ENCODE measurements around the gene VPS11. TPM values are rescaled to one million over a fixed set of nuclear protein-coding genes. Genes with fewer than 3 reads are reported as not detected.
"Not testable (repeated sequence)": the region's sequence is repeated elsewhere in the genome, so short reads cannot be mapped to it uniquely, and the experiment has no call there.

The VPS11 gene
- polyA plus RNA-seq, 4 donors, result 26.0 to 56.4 (median 40.9) TPM

GRCh38 chr11:119054418-119054817 is 13.2 kb upstream of the VPS11 start:
- peaks cover 7 to 59% (median 21%) of the 10 kb centered on the region in 3 donors for H3K36me3 ChIP-seq (ENCODE audit: control insufficient read depth in 3 of 3, insufficient read depth in 2 of 3, low read depth in 1 of 3, low read length in 3 of 3)
- H3K4me3 ChIP-seq (ENCODE audit: low read depth in 1 of 3, low read length in 3 of 3), result no peak overlapping the region
- no peaks in the 10 kb centered on the region for H3K27me3 ChIP-seq (ENCODE audit: control insufficient read depth in 3 of 3, insufficient read depth in 3 of 3, low read length in 3 of 3)
- peaks cover 0 to 8% (median 2%) of the 10 kb centered on the region in 3 donors for H3K4me1 ChIP-seq (ENCODE audit: control insufficient read depth in 3 of 3, insufficient read depth in 2 of 3, low read depth in 1 of 3, low read length in 2 of 3)
- DNase-seq (no peak), FAIRE-seq (no peak)
- no peaks in the 10 kb centered on the region for H3K9me3 ChIP-seq (ENCODE audit: control insufficient read depth in 2 of 2, insufficient read depth in 1 of 2, low read depth in 1 of 2, low read length in 1 of 2)
- WGBS, 3 donors, result 95 to 98% (median 96%) methylated on average over 10 of the region's 10 CpGs
- no peak overlapping the region for H3K27ac ChIP-seq (ENCODE audit: low read depth in 1 of 3, low read length in 2 of 3)

DNA sequence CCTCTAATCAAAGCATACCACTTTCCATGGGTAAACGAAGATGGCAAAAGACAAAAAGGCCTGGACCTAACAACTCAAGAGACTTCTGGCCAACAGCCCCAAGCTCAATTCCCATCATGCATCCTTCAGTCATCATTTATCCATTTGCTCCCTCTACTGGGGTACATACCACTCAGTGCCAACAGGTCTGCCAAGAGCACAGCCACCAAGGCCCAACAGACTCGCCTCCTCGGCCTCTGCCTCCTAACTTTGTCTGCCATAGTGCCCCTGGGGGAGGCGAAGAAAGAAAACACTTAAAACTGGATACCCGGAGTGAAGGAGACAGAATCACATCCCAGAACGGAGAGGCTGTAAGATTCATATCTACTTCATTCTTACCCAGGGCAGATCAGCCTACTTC is 11.7 kb upstream of the VPS11 start:
- H3K4me3 ChIP-seq (ENCODE audit: low read depth in 1 of 3, low read length in 3 of 3), result peak overlapping the region; percentile 81 to 96 (median 93)
- H3K36me3 ChIP-seq (ENCODE audit: control insufficient read depth in 3 of 3, insufficient read depth in 2 of 3, low read depth in 1 of 3, low read length in 3 of 3), result peaks cover 7 to 46% (median 21%) of the 10 kb centered on the region in 3 donors
- H3K4me1 ChIP-seq (ENCODE audit: control insufficient read depth in 3 of 3, insufficient read depth in 2 of 3, low read depth in 1 of 3, low read length in 2 of 3), result peaks cover 0 to 8% (median 2%) of the 10 kb centered on the region in 3 donors
- H3K27ac ChIP-seq (ENCODE audit: low read depth in 1 of 3, low read length in 2 of 3), result peak overlapping the region in 2 of 3 donors; percentile 89 to 95
- FAIRE-seq (no peak), DNase-seq (no peak)
- H3K9me3 ChIP-seq (ENCODE audit: control insufficient read depth in 2 of 2, insufficient read depth in 1 of 2, low read depth in 1 of 2, low read length in 1 of 2), result no peaks in the 10 kb centered on the region
- WGBS, 3 donors, result 34 to 45% (median 44%) methylated on average over 6 of the region's 6 CpGs
- H3K27me3 ChIP-seq (ENCODE audit: control insufficient read depth in 3 of 3, insufficient read depth in 3 of 3, low read length in 3 of 3), result no peaks in the 10 kb centered on the region

GRCh38 chr11:119056421-119056999 is 11.1 kb upstream of the VPS11 start:
- DNase-seq, result peak; percentile 63 to 66
- Histone ChIP-seq H3K27me3 (ENCODE audit: control insufficient read depth in 3 of 3, insufficient read depth in 3 of 3, low read length in 3 of 3) (no peaks in the 10 kb centered on the region), H3K4me3 (ENCODE audit: low read depth in 1 of 3, low read length in 3 of 3) (peak overlapping the region; percentile 81 to 96 (median 93)), H3K4me1 (ENCODE audit: control insufficient read depth in 3 of 3, insufficient read depth in 2 of 3, low read depth in 1 of 3, low read length in 2 of 3) (peaks cover 0 to 8% (median 2%) of the 10 kb centered on the region in 3 donors), H3K9me3 (ENCODE audit: control insufficient read depth in 2 of 2, insufficient read depth in 1 of 2, low read depth in 1 of 2, low read length in 1 of 2) (no peaks in the 10 kb centered on the region), H3K36me3 (ENCODE audit: control insufficient read depth in 3 of 3, insufficient read depth in 2 of 3, low read depth in 1 of 3, low read length in 3 of 3) (peaks cover 7 to 40% (median 18%) of the 10 kb centered on the region in 3 donors), H3K27ac (ENCODE audit: low read depth in 1 of 3, low read length in 2 of 3) (peak overlapping the region; percentile 89 to 95 (median 89))
- 0 to 1% (median 1%) methylated on average over 28 to 48 of the region's 48 CpGs for WGBS, 3 donors
- no peak for FAIRE-seq

DNA sequence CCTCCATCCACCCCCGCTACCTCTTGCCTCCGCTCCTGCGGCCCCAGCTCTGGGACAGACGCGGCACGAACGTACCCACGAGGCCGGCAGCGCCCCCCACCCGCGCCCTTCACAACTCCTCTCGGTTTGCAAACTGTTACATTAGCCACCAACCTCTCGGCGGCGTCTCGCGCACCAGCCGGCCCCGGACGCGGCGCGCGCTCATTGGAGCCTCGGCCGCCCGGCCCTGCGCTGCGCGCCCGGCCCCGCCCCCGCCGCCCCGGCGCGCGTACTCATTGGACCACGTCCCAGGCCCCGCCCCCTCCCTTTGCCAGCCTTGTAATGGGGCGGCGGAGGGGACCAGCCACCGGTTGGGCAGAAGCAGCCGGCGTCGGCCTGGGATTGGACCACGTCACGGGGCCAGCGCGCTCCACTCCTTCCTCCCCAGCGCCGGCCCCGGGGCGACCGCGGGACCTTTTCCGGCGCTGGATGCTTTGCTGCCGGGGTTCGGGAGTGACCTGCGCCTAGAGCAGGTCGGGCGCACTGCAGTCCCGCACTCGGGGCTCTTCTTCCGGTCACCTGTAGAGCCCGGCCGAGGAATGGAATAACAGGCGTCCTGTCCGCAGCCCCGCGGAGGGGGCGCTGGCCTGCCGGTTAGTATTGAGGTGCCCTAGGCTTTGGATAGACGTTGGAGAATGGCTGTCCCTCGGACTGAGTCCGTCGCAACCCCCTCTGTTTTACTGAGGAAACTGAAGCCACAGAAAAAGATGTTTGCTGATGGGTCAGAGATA is 10.4 kb upstream of the VPS11 start, which contains the start of gene HYOU1:
TSS of gene HYOU1 (minus strand) at position 206 of the 770 bp plus-strand sequence. CDS start 1,045 bp downstream, outside the sequence.
- Histone ChIP-seq H3K27ac (ENCODE audit: low read depth in 1 of 3, low read length in 2 of 3) (peak within 1 kb of the TSS; percentile 89 to 97 (median 91)), H3K36me3 (ENCODE audit: control insufficient read depth in 3 of 3, insufficient read depth in 2 of 3, low read depth in 1 of 3, low read length in 3 of 3) (peaks cover 6 to 33% (median 16%) of the 10 kb centered on the region in 3 donors), H3K4me1 (ENCODE audit: control insufficient read depth in 3 of 3, insufficient read depth in 2 of 3, low read depth in 1 of 3, low read length in 2 of 3) (peaks cover 0 to 8% (median 2%) of the 10 kb centered on the region in 3 donors), H3K4me3 (ENCODE audit: low read depth in 1 of 3, low read length in 3 of 3) (peak within 1 kb of the TSS; percentile 91 to 96 (median 93)), H3K27me3 (ENCODE audit: control insufficient read depth in 3 of 3, insufficient read depth in 3 of 3, low read length in 3 of 3) (no peaks in the 10 kb centered on the region), H3K9me3 (ENCODE audit: control insufficient read depth in 2 of 2, insufficient read depth in 1 of 2, low read depth in 1 of 2, low read length in 1 of 2) (no peaks in the 10 kb centered on the region)
- FAIRE-seq (no peak), DNase-seq (peak; percentile 98 to 99)
- 0 to 1% (median 0%) methylated on average over 41 to 79 of the region's 79 CpGs for WGBS, 3 donors

- not testable (repeated sequence) for H3K4me1 ChIP-seq (ENCODE audit: control insufficient read depth in 3 of 3, insufficient read depth in 2 of 3, low read depth in 1 of 3, low read length in 2 of 3); H3K9me3 ChIP-seq (ENCODE audit: control insufficient read depth in 2 of 2, insufficient read depth in 1 of 2, low read depth in 1 of 2, low read length in 1 of 2); H3K4me3 ChIP-seq (ENCODE audit: low read depth in 1 of 3, low read length in 3 of 3); H3K27ac ChIP-seq (ENCODE audit: low read depth in 1 of 3, low read length in 2 of 3); H3K27me3 ChIP-seq (ENCODE audit: control insufficient read depth in 3 of 3, insufficient read depth in 3 of 3, low read length in 3 of 3); DNase-seq; FAIRE-seq
- 88 to 92% (median 92%) methylated on average over 16 to 31 of the region's 35 CpGs for WGBS, 3 donors
- H3K36me3 ChIP-seq (ENCODE audit: control insufficient read depth in 3 of 3, insufficient read depth in 2 of 3, low read depth in 1 of 3, low read length in 3 of 3), result peaks cover 2 to 19% (median 8%) of the 10 kb centered on the region in 3 donors
Measured at GRCh38 chr11:119059128-119059527, 8.5 kb upstream of the VPS11 start.

- H3K9me3 ChIP-seq (ENCODE audit: control insufficient read depth in 2 of 2, insufficient read depth in 1 of 2, low read depth in 1 of 2, low read length in 1 of 2), result no peaks in the 10 kb centered on the region
- DNase-seq (no peak), FAIRE-seq (no peak)
- H3K36me3 ChIP-seq (ENCODE audit: control insufficient read depth in 3 of 3, insufficient read depth in 2 of 3, low read depth in 1 of 3, low read length in 3 of 3), result peaks cover 0 to 9% (median 2%) of the 10 kb centered on the region in 3 donors
- H3K27me3 ChIP-seq (ENCODE audit: control insufficient read depth in 3 of 3, insufficient read depth in 3 of 3, low read length in 3 of 3), result no peaks in the 10 kb centered on the region
- no peaks in the 10 kb centered on the region for H3K4me1 ChIP-seq (ENCODE audit: control insufficient read depth in 3 of 3, insufficient read depth in 2 of 3, low read depth in 1 of 3, low read length in 2 of 3)
- 91 to 98% (median 95%) methylated on average over 3 of the region's 3 CpGs for WGBS, 3 donors
- H3K4me3 ChIP-seq (ENCODE audit: low read depth in 1 of 3, low read length in 3 of 3), result no peak overlapping the region
- H3K27ac ChIP-seq (ENCODE audit: low read depth in 1 of 3, low read length in 2 of 3), result no peak overlapping the region
Measured at GRCh38 chr11:119061256-119061655, 6.4 kb upstream of the VPS11 start.

DNA sequence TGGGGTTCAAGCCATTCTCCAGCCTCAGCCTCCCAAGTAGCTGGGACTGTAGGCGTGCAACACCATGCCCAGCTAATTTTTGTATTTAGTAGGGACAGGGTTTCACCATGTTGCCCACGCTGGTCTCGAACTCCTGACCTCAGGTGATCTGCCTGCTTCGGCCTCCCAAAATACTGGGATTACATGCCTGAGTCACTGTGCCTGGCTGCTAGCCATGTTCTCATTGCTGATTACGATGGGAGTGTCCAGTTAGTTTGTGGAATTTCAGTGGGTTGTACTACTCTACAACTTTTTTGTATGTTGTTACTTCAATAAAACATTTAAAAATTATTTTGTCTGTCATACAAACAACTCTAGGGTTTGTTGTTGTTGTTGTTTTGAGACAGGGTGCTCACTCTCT is 4.8 kb upstream of the VPS11 start:
- no peak for FAIRE-seq

DNA sequence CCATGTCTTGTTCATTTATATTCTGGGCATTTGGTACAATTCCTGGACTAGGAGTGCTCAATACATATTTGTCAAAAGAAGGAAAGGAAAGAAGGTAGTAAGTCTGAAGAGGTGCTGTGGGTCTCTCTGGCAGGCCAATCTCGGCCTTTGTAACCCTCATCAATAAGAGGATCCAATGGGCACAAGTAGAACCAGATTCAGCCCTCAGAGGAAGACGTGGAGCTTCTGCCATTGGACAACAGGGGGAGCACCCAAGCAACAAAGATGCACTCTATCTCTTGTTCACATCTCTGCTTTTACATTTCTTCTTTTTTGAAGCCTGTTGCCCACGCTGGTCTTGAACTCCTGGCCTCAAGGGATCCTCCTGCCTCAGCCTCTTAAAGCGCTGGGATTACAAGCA is 2.2 kb upstream of the VPS11 start:
- peaks cover 0 to 13% (median 4%) of the 10 kb centered on the region in 3 donors for H3K36me3 ChIP-seq (ENCODE audit: control insufficient read depth in 3 of 3, insufficient read depth in 2 of 3, low read depth in 1 of 3, low read length in 3 of 3)
- H3K4me1 ChIP-seq (ENCODE audit: control insufficient read depth in 3 of 3, insufficient read depth in 2 of 3, low read depth in 1 of 3, low read length in 2 of 3), result peaks cover 0 to 9% (median 0%) of the 10 kb centered on the region in 3 donors
- peak; percentile 40 to 58 for DNase-seq
- WGBS, 3 donors, result 43 to 57% (median 49%) methylated on average over 4 of the region's 4 CpGs
- H3K9me3 ChIP-seq (ENCODE audit: control insufficient read depth in 2 of 2, insufficient read depth in 1 of 2, low read depth in 1 of 2, low read length in 1 of 2), result no peaks in the 10 kb centered on the region
- no peak overlapping the region for H3K4me3 ChIP-seq (ENCODE audit: low read depth in 1 of 3, low read length in 3 of 3)
- no peak overlapping the region for H3K27ac ChIP-seq (ENCODE audit: low read depth in 1 of 3, low read length in 2 of 3)
- no peak for FAIRE-seq
- H3K27me3 ChIP-seq (ENCODE audit: control insufficient read depth in 3 of 3, insufficient read depth in 3 of 3, low read length in 3 of 3), result no peaks in the 10 kb centered on the region

More for the DNA sequence above, 4.8 kb upstream of the VPS11 start:
- 47 to 64% (median 62%) methylated on average over 5 of the region's 5 CpGs for WGBS, 3 donors
- Histone ChIP-seq H3K27me3 (ENCODE audit: control insufficient read depth in 3 of 3, insufficient read depth in 3 of 3, low read length in 3 of 3) (no peaks in the 10 kb centered on the region), H3K36me3 (ENCODE audit: control insufficient read depth in 3 of 3, insufficient read depth in 2 of 3, low read depth in 1 of 3, low read length in 3 of 3) (peaks cover 0 to 9% (median 2%) of the 10 kb centered on the region in 3 donors), H3K4me3 (ENCODE audit: low read depth in 1 of 3, low read length in 3 of 3) (no peak overlapping the region), H3K27ac (ENCODE audit: low read depth in 1 of 3, low read length in 2 of 3) (no peak overlapping the region), H3K9me3 (ENCODE audit: control insufficient read depth in 2 of 2, insufficient read depth in 1 of 2, low read depth in 1 of 2, low read length in 1 of 2) (no peaks in the 10 kb centered on the region), H3K4me1 (ENCODE audit: control insufficient read depth in 3 of 3, insufficient read depth in 2 of 3, low read depth in 1 of 3, low read length in 2 of 3) (peaks cover 0 to 4% (median 0%) of the 10 kb centered on the region in 3 donors)
- no peak for DNase-seq
